SK-N-SH (cell line): Measurements from ENCODE around the gene SP3. TPM values are rescaled to one million over a fixed set of nuclear protein-coding genes. Genes with fewer than 3 reads are reported as not detected.

Experiments
- CTCF ChIA-PET: fragments of 300-600, 350-600 bp; formaldehyde crosslinking; extraction: SDS; loops from one replicate; lab custom pipeline; 2021; lab: Yijun Ruan, JAX
- POLR2A ChIA-PET: fragments of 350-600 bp; sonication (Branson Sonifier 250); formaldehyde crosslinking; extraction: SDS; loops from one replicate; lab custom pipeline; 2020; ENCODE audit warnings: antibody characterized with exemption, inconsistent platforms; lab: Yijun Ruan, JAX
- DNase-seq: peaks from one replicate; pipeline ENCODE4 v3.0.0; 2012
- H2AFZ ChIP-seq: fragments of 200-600 bp; sonication (generic); 2 replicates; pipeline ENCODE4 v1.8.1; 2016; ENCODE audit warnings: antibody characterized with exemption, mild to moderate bottlenecking, low read depth
- H3F3A ChIP-seq: fragments of 200-600 bp; sonication (generic); replicated peaks from 2 replicates; pipeline ENCODE3; 2016; ENCODE audit warnings: antibody characterized with exemption, mild to moderate bottlenecking; ENCODE audit not compliant: insufficient read depth
- H3K27ac ChIP-seq, 2 experiments: fragments of 200-500 bp in 1 of 2; fragments of 200-600 bp in 1 of 2; sonication (Bioruptor generic) in 1 of 2; sonication (generic), shearing (Covaris generic) in 1 of 2; 2 replicates each; pipeline versions ENCODE4 v1.5.1 to v1.6.1; 2014 to 2016; ENCODE audit warnings: low read depth in 2 of 2, inconsistent platforms in 1 of 2, low read length in 1 of 2, mild to moderate bottlenecking in 1 of 2, mixed read lengths in 1 of 2
- H3K27me3 ChIP-seq: fragments of 200-600 bp; sonication (generic), shearing (Covaris generic); 2 replicates; pipeline ENCODE4 v1.6.1; 2016; ENCODE audit warnings: mixed run types; ENCODE audit not compliant: insufficient read depth
- H3K36me3 ChIP-seq, 2 experiments: fragments of 200-500 bp in 1 of 2; fragments of 200-600 bp in 1 of 2; sonication (Bioruptor generic) in 1 of 2; sonication (generic) in 1 of 2; replicated peaks in 1 of 2; 2 replicates each; pipeline versions ENCODE3 to v1.5.1; 2014 to 2016; ENCODE audit warnings: low read length in 1 of 2, mild to moderate bottlenecking in 1 of 2; ENCODE audit not compliant: insufficient read depth in 2 of 2, control insufficient read depth in 1 of 2
- H3K4me1 ChIP-seq, 2 experiments: fragments of 200-500 bp in 1 of 2; fragments of 200-600 bp in 1 of 2; sonication (Bioruptor generic) in 1 of 2; sonication (generic), shearing (Covaris generic) in 1 of 2; 2 replicates each; pipeline versions ENCODE4 v1.5.1 to v1.6.1; 2014 to 2016; ENCODE audit warnings: low read depth in 1 of 2, low read length in 1 of 2, mixed run types in 1 of 2; ENCODE audit not compliant: insufficient read depth in 2 of 2, control insufficient read depth in 1 of 2
- H3K4me2 ChIP-seq: fragments of 200-600 bp; sonication (generic), shearing (Covaris generic); 2 replicates; pipeline ENCODE4 v1.6.1; 2017; ENCODE audit warnings: mixed run types
- H3K4me3 ChIP-seq, 2 experiments: fragments of 200-500 bp in 1 of 2; fragments of 200-600 bp in 1 of 2; sonication (Bioruptor generic) in 1 of 2; sonication (generic), shearing (Covaris generic) in 1 of 2; 2 replicates each; pipeline versions ENCODE4 v1.5.1 to v1.8.1; 2014 to 2016; ENCODE audit warnings: low read depth in 2 of 2, inconsistent platforms in 1 of 2, low read length in 1 of 2, mild to moderate bottlenecking in 1 of 2, mixed read lengths in 1 of 2, moderate library complexity in 1 of 2
- H3K79me2 ChIP-seq: fragments of 200-600 bp; sonication (generic); 2 replicates; pipeline ENCODE4 v1.8.1; 2017; ENCODE audit warnings: mild to moderate bottlenecking; ENCODE audit not compliant: insufficient read depth
- H3K9ac ChIP-seq: fragments of 200-600 bp; sonication (generic); 2 replicates; pipeline ENCODE4 v1.6.1; 2017; ENCODE audit warnings: mixed run types
- H3K9me2 ChIP-seq: fragments of 200-600 bp; sonication (generic); 2 replicates; pipeline ENCODE4 v1.6.1; 2017; ENCODE audit warnings: mixed run types
- H3K9me3 ChIP-seq: fragments of 200-600 bp; sonication (generic); 2 replicates; pipeline ENCODE4 v1.6.1; 2017; ENCODE audit warnings: mixed run types, mild to moderate bottlenecking, moderate library complexity
- H4K20me1 ChIP-seq: fragments of 200-600 bp; sonication (generic); 2 replicates; pipeline ENCODE4 v1.6.1; 2017; ENCODE audit warnings: mild to moderate bottlenecking, mixed run types; ENCODE audit not compliant: insufficient read depth
- CHD2 ChIP-seq: fragments of 150-350 bp; IDR thresholded peaks from 2 replicates; pipeline ENCODE4 v1.6.1; 2018; ENCODE audit warnings: low read length; ENCODE audit not compliant: partially characterized antibody
- EP300 ChIP-seq, 2 experiments: IDR thresholded peaks; 2 replicates each; pipeline versions ENCODE4 v1.4.0 to v1.6.1; 2012; ENCODE audit warnings: borderline replicate concordance in 1 of 2, low read depth in 1 of 2, low read length in 1 of 2
- EZH2phosphoT487 ChIP-seq: fragments of 200-600 bp; sonication (generic); IDR thresholded peaks from 2 replicates; pipeline ENCODE4 v1.6.1; 2017; ENCODE audit warnings: low read depth, mixed run types, mild to moderate bottlenecking, antibody characterized with exemption, moderate library complexity, borderline replicate concordance
- FOSL2 ChIP-seq: IDR thresholded peaks from 2 replicates; pipeline ENCODE4 v1.4.0; 2012; ENCODE audit warnings: low read depth, mild to moderate bottlenecking, moderate library complexity, borderline replicate concordance
- FOXM1 ChIP-seq: IDR thresholded peaks from 2 replicates; pipeline ENCODE4 v1.4.0; 2012; ENCODE audit warnings: low read depth, mild to moderate bottlenecking
- GABPA ChIP-seq: IDR thresholded peaks from 2 replicates; pipeline ENCODE4 v1.4.0; 2012; ENCODE audit warnings: low read depth, mild to moderate bottlenecking
- GATA2 ChIP-seq: sonication (generic); formaldehyde crosslinking; IDR thresholded peaks from 2 replicates; pipeline ENCODE4 v1.5.0; 2020; ENCODE audit warnings: mild to moderate bottlenecking, missing genetic modification reagents
- NFIC ChIP-seq: IDR thresholded peaks from 2 replicates; pipeline ENCODE4 v1.4.0; 2012; ENCODE audit warnings: borderline replicate concordance
- RFX5 ChIP-seq: IDR thresholded peaks from 2 replicates; pipeline ENCODE4 v1.6.1; 2012; ENCODE audit warnings: mild to moderate bottlenecking, improper control_type of control experiment, low read length
- SIN3A ChIP-seq: IDR thresholded peaks from 2 replicates; pipeline ENCODE4 v1.6.1; 2012; ENCODE audit warnings: low read depth, mild to moderate bottlenecking, low read length, moderate library complexity, borderline replicate concordance
- TAF1 ChIP-seq: IDR thresholded peaks from 2 replicates; pipeline ENCODE4 v1.6.1; 2012; ENCODE audit warnings: low read depth, mild to moderate bottlenecking, low read length, moderate library complexity, borderline replicate concordance
- TEAD4 ChIP-seq: IDR thresholded peaks from 2 replicates; pipeline ENCODE4 v1.4.0; 2012; ENCODE audit warnings: mild to moderate bottlenecking, borderline replicate concordance; ENCODE audit not compliant: insufficient read depth
- WGBS: methylation state at CpG from one replicate; pipeline ENCODE4 v1.1.6; 2017; ENCODE audit warnings: low lambda C conversion rate; 5-methylcytosine and 5-hydroxymethylcytosine counted together
- polyA plus RNA-seq, 3 experiments: library from polyadenylated mRNA; depleted of rRNA; stranded (reverse); fragments of >200 nt; gene quantifications; 2 replicates each; pipeline ENCODE4 v1.2.3, GENCODE V29; 2012
- TF ChIP-seq, protein P1 (sequence below): fragments of 150-350 bp; IDR thresholded peaks from 2 replicates; pipeline ENCODE4 v1.6.1; 2016; ENCODE audit warnings: mild to moderate bottlenecking, low read depth, low read length
- TF ChIP-seq, protein P2 (sequence below): fragments of 150-350 bp; IDR thresholded peaks from 2 replicates; pipeline ENCODE4 v1.6.1; 2017; ENCODE audit warnings: antibody characterized with exemption, low read length, low read depth, borderline replicate concordance
- TF ChIP-seq, protein P3 (sequence below): fragments of 200-600 bp; sonication (generic); IDR thresholded peaks from 2 replicates; pipeline ENCODE4 v1.6.1; 2017; ENCODE audit warnings: antibody characterized with exemption, mild to moderate bottlenecking, moderate library complexity
- TF ChIP-seq, protein P4 (sequence below): IDR thresholded peaks from 2 replicates; pipeline ENCODE4 v1.4.0; 2012; ENCODE audit warnings: low read depth, borderline replicate concordance

The SP3 gene
- polyA plus RNA-seq, 1 of the 3 experiments (the other 2 are of a cell fraction): 23.1 TPM

DNA sequence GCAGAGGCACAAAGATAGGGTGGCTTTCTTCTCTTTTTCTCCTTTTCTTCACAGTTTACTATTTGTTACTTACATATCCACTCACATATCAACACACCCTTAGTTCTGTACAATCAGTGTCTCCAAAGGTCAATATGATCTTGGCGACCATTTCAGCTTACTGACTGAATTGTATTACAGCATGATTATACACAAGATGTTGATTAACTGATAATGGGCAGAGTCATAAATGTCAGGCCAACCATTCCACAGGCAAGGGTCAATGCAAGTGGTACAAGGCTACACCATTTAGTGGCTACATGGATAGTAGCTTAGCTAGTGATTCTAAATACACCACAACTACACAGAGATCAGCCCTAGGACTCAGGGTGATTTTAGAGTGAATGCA is 20.4 kb upstream of the SP3 start:
- H4K20me1 ChIP-seq: no peaks in the 10 kb centered on the region
- H3K79me2 ChIP-seq: no peaks in the 10 kb centered on the region
- no peak overlapping the region for H2AFZ ChIP-seq
- POLR2A ChIA-PET: no interaction called here
- no peak overlapping the region for H3K4me2 ChIP-seq
- WGBS: 67% methylated on average over 1 of the region's 1 CpG
- no peaks in the 10 kb centered on the region for H3K36me3 ChIP-seq
- no peaks in the 10 kb centered on the region for H3K27me3 ChIP-seq
- no peaks in the 10 kb centered on the region for H3K9me2 ChIP-seq
- H3K9me3 ChIP-seq: no peaks in the 10 kb centered on the region
- H3K27ac ChIP-seq: no peak overlapping the region
- CTCF ChIA-PET: interaction anchor here (1.0 to 2.6 kb wide), 2 partner anchors 12 to 14 kb away, joined by 3 to 6 read pairs; no protein-coding TSS in a partner anchor
- no peak for DNase-seq
- no peaks in the 10 kb centered on the region for H3F3A ChIP-seq
- H3K4me3 ChIP-seq: no peak overlapping the region
- no peak for TF ChIP-seq CHD2
- peak; percentile 34; the same call in 1 of the 2 replicates for TF ChIP-seq GATA2 (CRISPR knock-in tag)
- TF ChIP-seq EZH2phosphoT487: no peak
- TF ChIP-seq NFIC: no peak
- peaks cover 0 to 16% of the 10 kb centered on the region in 2 experiments; a peak in 2 of 4 replicates for H3K4me1 ChIP-seq
- no peak overlapping the region for H3K9ac ChIP-seq

DNA sequence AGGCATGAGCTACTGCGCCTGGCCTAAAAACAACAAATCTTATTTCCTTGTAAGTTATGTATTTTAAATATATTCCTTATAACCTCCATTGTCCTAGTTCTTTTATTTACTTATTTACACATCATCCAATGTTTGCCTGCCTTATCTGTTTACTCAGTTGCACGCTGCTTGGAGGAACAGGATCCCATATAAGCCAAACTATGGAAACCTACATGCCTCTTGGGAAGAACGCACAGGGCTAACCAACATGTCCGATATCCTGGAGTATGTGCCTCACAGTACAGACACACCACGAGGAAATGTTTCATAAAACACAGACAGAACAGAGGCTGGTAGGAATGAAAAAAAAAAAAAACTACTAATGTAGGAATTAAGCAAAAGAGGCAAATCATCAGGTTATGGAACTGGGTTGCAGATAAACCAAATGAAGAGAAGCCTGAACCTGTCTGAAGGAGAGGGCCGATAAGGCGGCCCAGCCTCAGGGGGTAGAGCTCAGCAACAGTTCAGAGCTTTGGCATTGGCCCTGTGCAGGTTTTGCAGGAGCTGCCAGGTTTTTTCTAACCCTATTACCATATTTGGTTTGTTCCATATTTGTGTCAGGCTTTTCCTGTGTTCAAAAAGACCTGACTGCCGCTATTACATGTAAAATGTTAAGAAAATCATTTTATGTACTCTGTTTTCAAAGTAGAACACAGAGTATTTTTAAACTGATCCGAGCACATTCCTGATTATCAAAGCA is 19.9 kb upstream of the SP3 start:
- Histone ChIP-seq H2AFZ (no peak overlapping the region), H4K20me1 (no peaks in the 10 kb centered on the region), H3K4me2 (no peak overlapping the region), H3K4me1 (peaks cover 0 to 16% of the 10 kb centered on the region in 2 experiments; a peak in 2 of 4 replicates), H3K9ac (no peak overlapping the region), H3K79me2 (no peaks in the 10 kb centered on the region), H3K27ac (peak overlapping the region in 1 of 2 experiments; percentile 17; a peak in 1 of 4 replicates), H3K36me3 (no peaks in the 10 kb centered on the region), H3K9me3 (no peaks in the 10 kb centered on the region), H3K27me3 (no peaks in the 10 kb centered on the region), H3K9me2 (no peaks in the 10 kb centered on the region), H3F3A (no peaks in the 10 kb centered on the region), H3K4me3 (no peak overlapping the region)
- ChIA-PET CTCF (interaction anchor here (0.6 to 2.6 kb wide), 3 partner anchors 11 to 13 kb away, joined by 3 to 6 read pairs (median 3); no protein-coding TSS in a partner anchor), POLR2A (no interaction called here)
- TF ChIP-seq GABPA (no peak), TAF1 (no peak), EP300 (IDR thresholded peaks at IDR 0.05; ENCODE audit: borderline replicate concordance in 1 of 2, low read depth in 1 of 2, low read length in 1 of 2) (no peak), EZH2phosphoT487 (no peak), FOXM1 (no peak), CHD2 (no peak), NFIC (no peak), SIN3A (no peak), TEAD4 (no peak), RFX5 (no peak), FOSL2 (no peak), GATA2 (CRISPR knock-in tag) (no peak)
- TF ChIP-seq, protein P1, sequence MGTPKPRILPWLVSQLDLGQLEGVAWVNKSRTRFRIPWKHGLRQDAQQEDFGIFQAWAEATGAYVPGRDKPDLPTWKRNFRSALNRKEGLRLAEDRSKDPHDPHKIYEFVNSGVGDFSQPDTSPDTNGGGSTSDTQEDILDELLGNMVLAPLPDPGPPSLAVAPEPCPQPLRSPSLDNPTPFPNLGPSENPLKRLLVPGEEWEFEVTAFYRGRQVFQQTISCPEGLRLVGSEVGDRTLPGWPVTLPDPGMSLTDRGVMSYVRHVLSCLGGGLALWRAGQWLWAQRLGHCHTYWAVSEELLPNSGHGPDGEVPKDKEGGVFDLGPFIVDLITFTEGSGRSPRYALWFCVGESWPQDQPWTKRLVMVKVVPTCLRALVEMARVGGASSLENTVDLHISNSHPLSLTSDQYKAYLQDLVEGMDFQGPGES: no peak
- TF ChIP-seq, protein P2, sequence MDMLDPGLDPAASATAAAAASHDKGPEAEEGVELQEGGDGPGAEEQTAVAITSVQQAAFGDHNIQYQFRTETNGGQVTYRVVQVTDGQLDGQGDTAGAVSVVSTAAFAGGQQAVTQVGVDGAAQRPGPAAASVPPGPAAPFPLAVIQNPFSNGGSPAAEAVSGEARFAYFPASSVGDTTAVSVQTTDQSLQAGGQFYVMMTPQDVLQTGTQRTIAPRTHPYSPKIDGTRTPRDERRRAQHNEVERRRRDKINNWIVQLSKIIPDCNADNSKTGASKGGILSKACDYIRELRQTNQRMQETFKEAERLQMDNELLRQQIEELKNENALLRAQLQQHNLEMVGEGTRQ: no peak
- TF ChIP-seq, protein P3, sequence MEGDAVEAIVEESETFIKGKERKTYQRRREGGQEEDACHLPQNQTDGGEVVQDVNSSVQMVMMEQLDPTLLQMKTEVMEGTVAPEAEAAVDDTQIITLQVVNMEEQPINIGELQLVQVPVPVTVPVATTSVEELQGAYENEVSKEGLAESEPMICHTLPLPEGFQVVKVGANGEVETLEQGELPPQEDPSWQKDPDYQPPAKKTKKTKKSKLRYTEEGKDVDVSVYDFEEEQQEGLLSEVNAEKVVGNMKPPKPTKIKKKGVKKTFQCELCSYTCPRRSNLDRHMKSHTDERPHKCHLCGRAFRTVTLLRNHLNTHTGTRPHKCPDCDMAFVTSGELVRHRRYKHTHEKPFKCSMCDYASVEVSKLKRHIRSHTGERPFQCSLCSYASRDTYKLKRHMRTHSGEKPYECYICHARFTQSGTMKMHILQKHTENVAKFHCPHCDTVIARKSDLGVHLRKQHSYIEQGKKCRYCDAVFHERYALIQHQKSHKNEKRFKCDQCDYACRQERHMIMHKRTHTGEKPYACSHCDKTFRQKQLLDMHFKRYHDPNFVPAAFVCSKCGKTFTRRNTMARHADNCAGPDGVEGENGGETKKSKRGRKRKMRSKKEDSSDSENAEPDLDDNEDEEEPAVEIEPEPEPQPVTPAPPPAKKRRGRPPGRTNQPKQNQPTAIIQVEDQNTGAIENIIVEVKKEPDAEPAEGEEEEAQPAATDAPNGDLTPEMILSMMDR: no peak
- TF ChIP-seq, protein P4, sequence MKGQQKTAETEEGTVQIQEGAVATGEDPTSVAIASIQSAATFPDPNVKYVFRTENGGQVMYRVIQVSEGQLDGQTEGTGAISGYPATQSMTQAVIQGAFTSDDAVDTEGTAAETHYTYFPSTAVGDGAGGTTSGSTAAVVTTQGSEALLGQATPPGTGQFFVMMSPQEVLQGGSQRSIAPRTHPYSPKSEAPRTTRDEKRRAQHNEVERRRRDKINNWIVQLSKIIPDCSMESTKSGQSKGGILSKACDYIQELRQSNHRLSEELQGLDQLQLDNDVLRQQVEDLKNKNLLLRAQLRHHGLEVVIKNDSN: no peak
- DNase-seq: no peak
- 86% methylated on average over 9 of the region's 9 CpGs for WGBS
